NCI-H526 (cell line): ENCODE measurements around the gene TOX2.

Source experiments
- DNase-seq, 2 experiments: peaks; one replicate each; lab custom pipeline; 2025; lab: John Stamatoyannopoulos, UW

Gene TOX2

GRCh38 chr20:43938932-43939761 lies 24.5 kb downstream of the TOX2 start:
- no peak for DNase-seq

- no peak for DNase-seq
Measured at GRCh38 chr20:43939762-43940121, 25.1 kb downstream of the TOX2 start.

- no peak for DNase-seq
Measured at GRCh38 chr20:43940518-43941225, 26.0 kb downstream of the TOX2 start.

GRCh38 chr20:43941476-43942200 lies 27.0 kb downstream of the TOX2 start:
- no peak for DNase-seq

GRCh38 chr20:43942201-43942590 lies 27.5 kb downstream of the TOX2 start:
- no peak for DNase-seq

GRCh38 chr20:43942667-43943285 lies 28.1 kb downstream of the TOX2 start:
- peak; percentile 52 to 82 for DNase-seq

GRCh38 chr20:43943725-43944124 lies 29.1 kb downstream of the TOX2 start:
- DNase-seq: no peak

GRCh38 chr20:43944653-43945235 lies 30.1 kb downstream of the TOX2 start:
- no peak for DNase-seq

GRCh38 chr20:43945391-43946205 lies 30.9 kb downstream of the TOX2 start:
- no peak for DNase-seq

- no peak for DNase-seq
Measured at GRCh38 chr20:43946206-43946491, 31.5 kb downstream of the TOX2 start.

- no peak for DNase-seq
Measured at GRCh38 chr20:43946659-43947315, 32.1 kb downstream of the TOX2 start.

- no peak for DNase-seq
Measured at GRCh38 chr20:43947316-43947710, 32.7 kb downstream of the TOX2 start.

- DNase-seq: no peak
Measured at GRCh38 chr20:43948455-43948854, 33.8 kb downstream of the TOX2 start.

GRCh38 chr20:43949248-43949647 lies 34.6 kb downstream of the TOX2 start:
- no peak for DNase-seq

- no peak for DNase-seq
Measured at GRCh38 chr20:43949741-43950618, 35.3 kb downstream of the TOX2 start.

- no peak for DNase-seq
Measured at GRCh38 chr20:43953919-43954592, 39.4 kb downstream of the TOX2 start.

- DNase-seq: no peak
Measured at GRCh38 chr20:43954704-43955061, 40.0 kb downstream of the TOX2 start.

GRCh38 chr20:43955062-43955749 lies 40.6 kb downstream of the TOX2 start:
- no peak for DNase-seq

- DNase-seq: no peak
Measured at GRCh38 chr20:43955750-43956191, 41.1 kb downstream of the TOX2 start.
